Epidermal melanocyte (primary cell): ENCODE measurements around the gene LRRC26.

Source experiments
- DNase-seq: peaks from one replicate; pipeline ENCODE4 v3.0.0; 2011; ENCODE audit warnings: low spot score; ENCODE audit not compliant: insufficient read length

Gene LRRC26

GRCh38 chr9:137199411-137200121 lies 29.7 kb upstream of the LRRC26 start:
- DNase-seq, result no peak

GRCh38 chr9:137198902-137199283 lies 29.0 kb upstream of the LRRC26 start:
- no peak for DNase-seq

GRCh38 chr9:137198051-137198901 lies 28.4 kb upstream of the LRRC26 start:
- DNase-seq, result no peak

- DNase-seq, result no peak
These were observed 25.8 kb upstream of the LRRC26 start for GRCh38 chr9:137195525-137196220.

GRCh38 chr9:137194909-137195308 lies 25.1 kb upstream of the LRRC26 start:
- no peak for DNase-seq

GRCh38 chr9:137194388-137194787 lies 24.5 kb upstream of the LRRC26 start:
- no peak for DNase-seq

- DNase-seq, result no peak
These were observed 23.9 kb upstream of the LRRC26 start for GRCh38 chr9:137193771-137194170.

- DNase-seq, result no peak
These were observed 23.0 kb upstream of the LRRC26 start for GRCh38 chr9:137192859-137193258.

- DNase-seq, result no peak
These were observed 22.6 kb upstream of the LRRC26 start for GRCh38 chr9:137192448-137192780.

- DNase-seq, result no peak
These were observed 22.0 kb upstream of the LRRC26 start for GRCh38 chr9:137191691-137192447.

GRCh38 chr9:137191245-137191644 lies 21.4 kb upstream of the LRRC26 start:
- no peak for DNase-seq

GRCh38 chr9:137190315-137190856 lies 20.5 kb upstream of the LRRC26 start:
- no peak for DNase-seq

GRCh38 chr9:137189297-137190295 lies 19.7 kb upstream of the LRRC26 start:
- no peak for DNase-seq

GRCh38 chr9:137188490-137189296 lies 18.8 kb upstream of the LRRC26 start, which contains the start of the genes ANAPC2 and SSNA1:
TSS of gene ANAPC2 (minus strand) at chr9:137188560. CDS start at chr9:137188532, 28 bp downstream.
TSS of gene SSNA1 (plus strand) at chr9:137188676. CDS start at chr9:137188727, 51 bp downstream.
- DNase-seq, result peak; percentile 90

- DNase-seq, result no peak
These were observed 18.2 kb upstream of the LRRC26 start for GRCh38 chr9:137188086-137188489.

- no peak for DNase-seq
These were observed 17.5 kb upstream of the LRRC26 start for GRCh38 chr9:137187386-137187785.

GRCh38 chr9:137186385-137186784 lies 16.5 kb upstream of the LRRC26 start:
- DNase-seq, result no peak

GRCh38 chr9:137185921-137186320 lies 16.1 kb upstream of the LRRC26 start:
- DNase-seq, result no peak
